C1 segment of cervical spinal cord (tissue), 14 donors: ENCODE data around the gene GTSE1.
"Not testable (repeated sequence)": the region's sequence is repeated elsewhere in the genome, so short reads cannot be mapped to it uniquely, and the experiment has no call there.

Experiments used
- DNase-seq, 14 donors: peaks; one replicate each; lab custom pipeline; 2025; lab: John Stamatoyannopoulos, UW

The GTSE1 gene, protein sequence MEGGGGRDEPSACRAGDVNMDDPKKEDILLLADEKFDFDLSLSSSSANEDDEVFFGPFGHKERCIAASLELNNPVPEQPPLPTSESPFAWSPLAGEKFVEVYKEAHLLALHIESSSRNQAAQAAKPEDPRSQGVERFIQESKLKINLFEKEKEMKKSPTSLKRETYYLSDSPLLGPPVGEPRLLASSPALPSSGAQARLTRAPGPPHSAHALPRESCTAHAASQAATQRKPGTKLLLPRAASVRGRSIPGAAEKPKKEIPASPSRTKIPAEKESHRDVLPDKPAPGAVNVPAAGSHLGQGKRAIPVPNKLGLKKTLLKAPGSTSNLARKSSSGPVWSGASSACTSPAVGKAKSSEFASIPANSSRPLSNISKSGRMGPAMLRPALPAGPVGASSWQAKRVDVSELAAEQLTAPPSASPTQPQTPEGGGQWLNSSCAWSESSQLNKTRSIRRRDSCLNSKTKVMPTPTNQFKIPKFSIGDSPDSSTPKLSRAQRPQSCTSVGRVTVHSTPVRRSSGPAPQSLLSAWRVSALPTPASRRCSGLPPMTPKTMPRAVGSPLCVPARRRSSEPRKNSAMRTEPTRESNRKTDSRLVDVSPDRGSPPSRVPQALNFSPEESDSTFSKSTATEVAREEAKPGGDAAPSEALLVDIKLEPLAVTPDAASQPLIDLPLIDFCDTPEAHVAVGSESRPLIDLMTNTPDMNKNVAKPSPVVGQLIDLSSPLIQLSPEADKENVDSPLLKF

DNA sequence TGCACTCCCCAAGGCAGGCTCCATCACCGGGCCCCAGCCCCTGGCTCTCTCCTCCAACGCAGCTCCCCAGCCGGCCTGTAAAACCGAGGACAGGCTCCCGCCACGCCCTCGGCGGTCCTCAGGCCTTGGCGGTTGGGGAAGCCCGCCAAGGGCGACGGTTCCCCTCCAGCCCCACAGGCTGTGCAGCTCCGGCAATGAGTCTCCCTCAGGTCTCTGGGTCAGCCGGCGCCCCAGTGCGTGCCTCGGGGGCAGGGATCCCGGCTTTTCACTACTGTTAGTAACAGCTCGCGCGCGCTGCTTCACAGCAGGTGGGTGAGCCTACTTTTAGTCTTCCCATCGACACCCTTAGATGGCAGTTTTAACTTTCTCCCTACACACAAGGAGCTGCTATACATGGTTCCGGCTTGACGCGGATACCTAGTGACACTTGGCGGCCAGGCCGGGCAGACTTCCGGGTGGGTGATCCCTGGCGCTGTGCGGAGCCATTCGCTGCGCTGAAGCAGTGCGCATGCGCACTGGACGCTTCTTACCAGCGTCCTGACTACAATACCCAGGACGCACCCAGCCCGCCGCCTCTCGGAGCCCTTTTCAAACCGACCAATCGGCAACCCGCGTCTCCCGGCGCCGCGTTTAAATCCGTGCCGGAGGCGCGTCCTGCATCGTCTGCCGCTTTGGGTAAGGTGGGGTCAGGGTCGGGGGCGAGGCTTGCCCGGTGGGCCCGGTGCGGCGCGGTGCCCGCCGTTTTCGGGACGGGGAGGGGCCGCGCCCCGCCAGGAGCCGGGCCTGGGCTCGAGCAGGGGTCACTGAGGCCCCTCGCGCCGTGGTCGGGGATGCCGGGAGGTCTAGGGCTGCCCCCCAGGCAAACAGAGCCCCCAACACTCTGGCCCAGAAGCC is at the start of gene GTSE1:
Gene GTSE1, plus strand, starts transcription at position 614 of the 894 bp plus-strand sequence. CDS start 531 bp downstream, outside the sequence.
- peak; percentile 74 to 95 (median 92) for DNase-seq

DNA sequence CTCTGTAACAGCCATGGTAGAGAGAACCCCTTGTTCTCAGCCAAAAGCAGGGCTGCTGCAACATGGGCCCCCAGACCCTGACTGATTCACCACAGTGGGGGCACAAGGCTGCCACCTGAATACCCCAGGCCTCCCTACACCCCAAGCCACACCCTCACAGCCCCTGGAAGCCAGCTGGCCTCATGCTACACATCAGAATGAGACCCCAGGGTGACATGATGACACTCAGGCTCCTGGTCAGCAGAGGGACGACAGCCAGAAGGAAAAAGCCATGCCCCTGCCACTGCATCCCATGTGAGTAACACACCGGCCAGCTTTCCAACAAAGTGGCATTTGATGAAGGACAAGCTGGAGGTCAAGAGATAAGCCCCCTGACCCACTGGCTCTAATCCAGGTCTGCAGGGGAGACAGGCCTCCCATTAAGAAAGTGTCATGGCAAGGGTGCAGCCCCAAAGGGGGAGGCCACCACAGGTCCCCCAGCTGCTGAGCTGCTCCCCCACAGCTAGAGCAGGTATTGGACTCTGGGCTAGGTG is 49.2 kb upstream of the GTSE1 start:
- no peak for DNase-seq

DNA sequence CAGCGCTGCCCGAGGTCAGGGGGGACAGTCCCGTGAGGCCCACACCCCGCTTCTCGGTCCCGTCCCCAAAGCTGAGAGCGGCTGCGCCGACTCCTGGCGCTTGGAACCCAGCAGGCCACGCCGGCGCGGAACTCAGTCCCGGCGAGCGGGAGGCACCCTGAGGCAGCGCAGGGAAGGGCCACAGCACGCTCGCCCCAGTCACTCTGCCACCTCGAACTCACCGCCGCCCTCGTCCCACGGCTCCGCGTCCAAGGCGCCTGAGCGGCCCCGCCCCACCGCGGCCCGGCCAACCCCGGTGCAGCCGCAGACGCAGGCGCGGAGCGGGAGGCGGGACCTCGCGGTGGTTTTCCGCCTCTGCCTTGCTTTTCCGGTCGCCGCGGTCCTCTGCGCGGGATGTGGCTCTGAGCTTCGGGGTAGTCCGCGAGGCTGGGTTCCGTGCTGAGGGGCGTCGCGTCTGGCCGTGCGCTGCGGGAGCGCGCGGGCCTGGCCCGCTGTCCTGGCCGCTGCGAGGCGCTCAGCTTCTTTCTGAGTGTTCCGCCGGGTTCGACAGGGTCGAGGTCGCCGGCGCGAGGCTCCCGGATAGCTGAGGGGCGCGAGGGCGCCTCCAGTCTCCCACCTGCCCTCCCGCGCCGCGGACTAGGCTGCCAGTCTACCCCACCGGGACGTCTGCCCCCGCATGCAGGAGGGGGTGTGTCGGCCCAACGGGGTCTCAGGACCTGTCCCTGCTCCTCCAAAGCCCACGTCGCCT is 46.5 kb upstream of the GTSE1 start, which contains the start of gene CDPF1:
Gene CDPF1, minus strand, starts transcription at position 259 of the 748 bp plus-strand sequence. CDS start 2,009 bp downstream, outside the sequence.
- DNase-seq = peak; percentile 54 to 94 (median 84)

DNA sequence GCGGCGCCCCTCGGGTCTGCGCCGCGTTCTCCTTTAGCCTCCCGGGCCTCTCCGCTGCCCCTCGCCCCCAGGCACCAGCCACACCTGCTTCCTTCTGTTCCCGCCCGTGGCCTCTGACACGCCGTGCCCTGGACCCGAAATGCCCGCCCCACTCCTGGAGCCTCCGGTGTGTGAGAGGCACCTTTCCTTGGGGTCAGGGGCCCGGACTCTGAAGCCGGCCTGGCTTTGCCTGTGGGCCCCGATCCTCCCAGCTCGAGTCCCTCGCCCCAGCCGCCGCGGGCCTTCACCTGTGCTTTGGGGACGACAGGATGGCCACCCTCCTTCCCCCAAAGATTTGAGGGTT is 45.9 kb upstream of the GTSE1 start:
- DNase-seq = no peak

DNA sequence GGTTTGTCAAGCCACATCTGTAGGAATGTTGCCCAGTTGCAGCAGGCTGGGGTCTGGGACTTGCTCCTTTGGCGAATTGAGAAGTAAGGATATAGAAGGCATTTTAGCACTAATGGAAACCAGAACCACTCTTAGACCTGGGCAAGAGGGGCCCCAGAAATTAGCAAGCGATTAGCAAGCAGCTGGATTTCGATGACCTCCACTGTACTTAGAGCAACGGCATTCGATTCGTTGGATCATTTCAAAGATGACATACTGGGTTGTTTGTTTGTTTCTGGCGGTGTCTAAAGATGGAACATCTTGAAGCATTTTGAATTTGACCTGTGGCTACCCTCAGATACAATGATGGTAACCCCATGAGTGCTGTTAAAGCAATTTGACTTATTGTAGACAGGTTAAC is 45.4 kb upstream of the GTSE1 start:
- DNase-seq = no peak

DNA sequence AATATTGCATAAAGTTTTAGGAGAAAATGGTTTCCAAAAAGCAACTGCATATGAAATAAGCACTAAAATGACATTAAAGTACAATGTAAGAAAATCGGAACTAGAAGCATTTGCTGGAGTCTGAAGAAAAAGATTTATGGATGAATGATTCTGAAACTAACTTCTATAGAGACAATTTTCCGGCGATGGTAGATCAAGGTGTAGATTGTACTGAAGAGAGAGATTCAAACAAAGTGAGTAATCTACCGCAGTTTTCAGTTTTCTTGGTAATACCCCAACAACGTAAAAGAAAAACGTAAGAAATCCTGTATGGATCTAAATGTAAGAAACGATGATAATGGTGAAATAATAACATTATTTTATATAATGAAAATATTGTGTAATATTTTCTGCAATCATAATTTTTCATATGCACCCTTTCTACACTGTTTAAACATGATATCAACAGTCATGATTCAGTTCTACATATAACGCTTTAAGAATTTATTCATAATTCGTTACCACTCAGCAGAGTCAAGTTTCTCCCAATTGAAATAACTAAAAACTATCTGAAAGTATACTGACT is 44.8 kb upstream of the GTSE1 start:
- DNase-seq = no peak

DNA sequence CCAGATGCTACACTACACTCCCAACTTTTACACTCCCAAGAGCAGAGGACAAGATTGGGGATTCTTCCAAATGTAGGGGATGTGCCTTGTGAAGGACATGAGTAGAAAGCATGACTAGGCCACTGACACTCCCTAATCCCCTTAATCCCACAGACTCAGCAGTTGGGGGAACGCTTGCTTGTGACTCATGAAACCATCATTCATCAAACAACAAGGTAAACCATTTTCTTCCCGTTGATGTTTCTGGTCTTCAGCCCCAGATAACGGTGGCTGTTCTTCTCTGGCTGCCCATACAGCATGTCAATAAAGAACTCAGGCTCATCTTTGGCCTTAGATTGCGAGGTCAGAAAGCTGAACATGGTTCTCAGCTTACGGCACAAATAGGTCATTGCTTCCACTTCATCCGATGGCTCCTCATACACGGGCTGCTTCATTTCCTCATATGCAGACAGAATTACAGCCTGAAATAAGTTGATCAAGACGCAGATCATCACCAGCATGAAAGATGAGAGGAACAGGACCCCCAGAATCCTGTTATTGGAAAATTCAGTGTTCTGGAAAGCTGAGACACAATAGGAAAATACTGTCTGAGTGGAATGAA is 40.2 kb upstream of the GTSE1 start:
- no peak for DNase-seq

DNA sequence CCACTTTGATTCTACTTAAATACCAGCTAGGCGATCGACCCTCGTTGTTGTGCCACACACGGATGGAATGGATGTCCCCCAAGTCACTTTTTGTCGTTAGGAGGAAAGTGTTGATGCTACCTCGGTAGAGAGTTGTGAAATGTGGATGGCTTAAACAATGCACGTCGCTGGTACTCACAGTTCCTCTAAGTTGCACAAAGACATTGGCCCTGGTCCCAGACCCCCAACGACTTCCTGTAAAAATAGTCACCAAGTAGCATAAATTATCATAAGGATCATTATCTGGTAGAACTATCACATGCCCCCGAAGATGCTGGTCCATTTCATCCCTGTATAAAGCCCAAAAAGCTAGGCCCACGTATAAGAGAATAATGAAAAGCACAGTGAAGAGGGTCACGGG is 37.3 kb upstream of the GTSE1 start:
- no peak for DNase-seq

DNA sequence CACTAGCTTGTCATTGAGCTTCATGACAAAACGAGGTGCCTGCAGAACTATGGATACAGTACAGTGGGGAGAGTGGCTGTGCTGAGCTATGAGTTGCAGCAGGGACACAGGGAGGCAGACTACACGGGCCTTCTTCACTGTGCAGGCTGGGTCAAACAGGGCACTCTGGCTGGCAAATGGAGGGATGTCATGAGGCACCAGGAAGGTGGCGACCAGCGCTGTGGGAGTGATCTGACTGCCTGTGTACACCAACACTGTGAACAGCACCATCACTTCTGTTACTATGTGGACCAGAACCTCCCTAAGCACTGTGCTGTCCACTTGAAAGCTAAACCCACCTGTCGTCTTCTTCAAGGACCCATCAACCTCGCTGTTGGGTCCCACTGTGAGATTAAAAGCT is 36.6 kb upstream of the GTSE1 start:
- DNase-seq = no peak

DNA sequence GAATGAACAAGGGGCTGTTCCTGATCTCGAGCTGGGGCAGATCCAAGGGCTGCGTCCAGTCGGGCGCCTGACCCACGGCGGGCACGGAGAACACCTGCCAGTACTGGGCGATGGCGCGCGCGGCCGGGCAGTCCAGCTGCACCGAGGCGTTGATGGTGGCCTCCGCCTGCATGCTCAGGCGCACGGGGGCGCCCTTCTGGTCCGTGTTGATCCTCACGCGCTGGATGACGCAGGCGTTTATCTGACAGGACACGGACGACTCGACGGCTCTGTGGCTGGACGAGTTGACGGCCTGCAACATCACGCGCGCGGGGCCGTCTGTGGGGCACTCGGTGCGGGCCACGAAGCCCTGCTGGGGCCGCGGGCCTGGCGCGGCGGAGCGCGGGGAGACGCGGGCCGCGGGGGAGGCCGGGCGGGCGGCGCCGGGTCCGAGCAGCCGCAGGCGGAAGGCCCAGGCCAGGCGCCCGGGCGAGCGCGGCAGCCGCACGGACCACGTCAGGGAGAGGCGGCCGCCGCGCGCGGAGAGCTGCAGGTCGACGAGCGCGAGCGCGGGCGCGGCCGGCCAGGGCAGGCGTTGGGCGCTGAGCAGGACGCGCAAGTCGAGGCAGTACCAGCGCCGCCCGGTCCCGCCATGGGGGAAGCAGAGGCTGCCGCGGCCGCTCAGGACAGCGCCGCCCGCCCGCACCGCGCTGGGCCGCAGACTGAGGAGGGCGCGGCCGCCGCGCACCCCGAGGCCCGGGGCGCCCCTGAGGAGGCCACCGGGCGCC is 34.0 kb upstream of the GTSE1 start:
- DNase-seq = peak in 2 of 14 donors; percentile 28 to 32

DNA sequence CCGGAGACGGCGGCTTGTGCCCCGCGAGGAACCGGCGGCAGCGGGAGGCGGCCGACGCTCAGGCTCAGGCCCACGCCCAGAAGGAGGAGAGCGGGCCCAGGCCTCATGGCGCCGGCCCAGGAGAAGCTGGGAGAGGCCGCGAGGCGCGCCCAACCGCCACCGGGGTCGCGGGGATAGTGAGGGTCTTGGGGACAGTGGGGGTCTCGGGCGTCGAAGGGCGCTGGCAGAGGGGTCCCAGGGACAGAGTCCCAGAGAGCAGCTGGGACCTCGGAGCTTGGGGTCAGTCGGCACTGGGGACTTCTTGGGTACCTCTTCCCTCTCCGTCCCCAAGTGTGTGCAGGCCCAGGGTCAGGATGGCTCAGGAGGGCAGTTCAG is 33.5 kb upstream of the GTSE1 start, which contains the start of gene PKDREJ:
Gene PKDREJ, minus strand, starts transcription at position 128 of the 375 bp plus-strand sequence. Its CDS starts 21 bp downstream, at position 107.
- DNase-seq = no peak

DNA sequence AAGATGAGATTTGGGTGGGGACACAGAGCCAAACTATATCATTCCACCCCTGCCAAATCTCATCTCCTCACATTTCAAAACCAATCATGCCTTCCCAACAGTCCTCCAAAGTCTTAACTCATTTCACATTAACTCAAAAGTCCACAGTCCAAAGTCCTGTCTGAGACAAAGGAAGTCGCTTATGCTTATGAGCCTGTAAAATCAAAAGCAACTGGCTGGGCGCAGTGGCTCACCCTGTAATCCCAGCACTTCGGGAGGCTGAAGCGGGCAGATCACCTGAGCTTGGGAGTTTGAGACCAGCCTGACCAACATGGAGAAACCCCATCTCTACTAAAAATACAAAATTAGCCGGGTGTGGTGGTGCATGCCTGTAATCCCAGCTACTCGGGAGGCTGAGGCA is 32.1 kb upstream of the GTSE1 start:
- not testable (repeated sequence) for DNase-seq

DNA sequence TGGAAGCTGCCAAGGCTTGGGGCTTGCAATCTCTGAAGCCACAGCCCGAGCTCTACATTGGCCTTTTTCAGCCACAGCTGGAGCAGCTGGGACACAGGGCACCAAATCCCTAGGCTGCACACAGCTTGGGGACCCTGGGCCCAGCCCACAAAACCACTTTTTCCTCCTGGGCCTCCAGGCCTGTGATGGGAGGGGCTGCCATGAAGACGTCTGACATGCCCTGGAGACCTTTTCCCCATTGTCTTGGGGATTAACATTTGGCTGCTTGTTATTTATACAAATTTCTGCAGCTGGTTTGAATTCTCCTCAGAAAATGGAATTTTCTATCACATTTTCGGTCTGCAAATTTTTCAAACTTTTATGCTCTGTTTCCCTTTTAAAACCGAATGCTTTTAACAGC is 31.0 kb upstream of the GTSE1 start:
- DNase-seq = not testable (repeated sequence)

DNA sequence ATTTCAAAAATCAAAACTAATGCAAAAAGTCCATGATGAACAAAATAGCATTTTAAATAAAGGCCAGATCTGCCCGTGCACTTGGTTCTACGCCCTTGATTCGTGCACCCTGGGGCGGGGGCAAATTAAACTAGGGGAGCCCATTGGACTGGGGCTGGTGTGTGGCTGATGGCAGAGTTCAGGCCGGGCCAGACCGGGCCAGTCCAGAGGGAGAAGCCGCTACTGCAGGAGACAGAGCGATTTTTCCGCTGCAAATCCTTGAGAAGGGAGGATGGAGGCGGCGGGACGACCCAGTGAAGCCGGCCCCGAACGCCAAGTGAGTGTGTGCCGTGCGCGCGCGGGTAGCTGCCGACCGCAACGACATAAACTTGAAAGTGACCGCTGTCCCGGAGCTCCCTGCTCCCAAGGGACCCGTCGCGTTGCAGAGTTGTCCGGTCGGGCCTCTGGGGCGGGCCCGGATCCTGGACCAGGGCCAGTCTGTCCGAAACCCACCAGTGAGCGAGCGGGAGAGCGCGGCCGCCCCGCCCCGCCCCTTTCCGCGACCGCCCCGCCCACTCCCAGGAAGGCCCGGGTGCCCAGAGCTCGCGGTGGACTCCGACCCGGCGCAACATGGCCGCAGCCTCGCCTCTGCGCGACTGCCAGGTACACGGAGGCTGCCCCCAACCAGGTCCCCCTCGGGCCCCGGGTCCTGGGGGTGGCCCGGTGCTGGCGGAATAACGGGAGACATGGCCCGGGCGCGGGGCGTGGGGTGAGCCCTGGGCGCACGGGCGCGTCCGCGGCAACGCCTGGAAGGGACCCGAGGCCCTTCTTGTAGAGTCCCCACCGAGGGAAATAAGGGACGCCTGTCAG is 29.0 kb upstream of the GTSE1 start, which contains the start of gene TTC38:
Gene TTC38, plus strand, starts transcription at position 578 of the 849 bp plus-strand sequence. Its CDS starts 32 bp downstream, at position 610.
- peak in 13 of 14 donors; percentile 46 to 88 (median 76) for DNase-seq

DNA sequence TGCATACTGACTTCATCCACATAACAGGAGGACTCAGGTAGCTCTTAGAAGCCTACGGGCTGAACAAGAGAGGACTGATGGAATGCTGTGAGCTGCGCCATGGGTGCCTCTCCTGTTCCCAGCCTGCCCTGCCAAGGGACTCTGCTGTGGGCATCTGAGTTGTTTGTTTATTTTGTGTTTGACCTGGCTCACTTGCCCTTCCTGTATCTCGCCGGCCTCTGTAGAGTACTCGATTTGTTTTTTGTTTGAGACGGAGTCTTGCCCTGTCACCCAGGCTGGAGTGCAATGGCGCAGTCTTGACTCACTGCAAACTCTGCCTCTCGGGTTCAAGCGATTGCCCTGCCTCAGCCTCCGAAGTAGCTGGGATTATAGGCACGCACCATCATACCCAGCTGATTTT is 27.1 kb upstream of the GTSE1 start:
- no peak for DNase-seq

DNA sequence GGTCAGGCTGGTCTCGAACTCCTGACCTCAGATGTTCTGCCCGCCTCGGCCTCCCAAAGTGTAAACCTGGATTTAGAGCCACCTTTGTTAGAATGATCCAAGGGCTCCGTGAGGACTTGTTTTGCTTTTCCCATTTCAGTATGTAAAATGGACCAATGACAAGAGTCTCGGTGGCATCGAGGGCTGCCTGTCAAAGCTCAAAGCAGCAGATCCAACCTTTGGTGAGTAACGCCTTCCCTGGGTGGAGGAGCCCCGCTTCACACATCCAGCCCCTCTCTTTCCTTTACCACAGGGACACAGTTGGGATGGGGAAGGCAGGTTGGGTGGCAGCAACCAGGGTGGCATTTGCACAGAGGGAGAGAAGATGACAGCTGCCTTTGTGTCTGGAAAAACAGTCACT is 24.5 kb upstream of the GTSE1 start:
- DNase-seq = no peak

DNA sequence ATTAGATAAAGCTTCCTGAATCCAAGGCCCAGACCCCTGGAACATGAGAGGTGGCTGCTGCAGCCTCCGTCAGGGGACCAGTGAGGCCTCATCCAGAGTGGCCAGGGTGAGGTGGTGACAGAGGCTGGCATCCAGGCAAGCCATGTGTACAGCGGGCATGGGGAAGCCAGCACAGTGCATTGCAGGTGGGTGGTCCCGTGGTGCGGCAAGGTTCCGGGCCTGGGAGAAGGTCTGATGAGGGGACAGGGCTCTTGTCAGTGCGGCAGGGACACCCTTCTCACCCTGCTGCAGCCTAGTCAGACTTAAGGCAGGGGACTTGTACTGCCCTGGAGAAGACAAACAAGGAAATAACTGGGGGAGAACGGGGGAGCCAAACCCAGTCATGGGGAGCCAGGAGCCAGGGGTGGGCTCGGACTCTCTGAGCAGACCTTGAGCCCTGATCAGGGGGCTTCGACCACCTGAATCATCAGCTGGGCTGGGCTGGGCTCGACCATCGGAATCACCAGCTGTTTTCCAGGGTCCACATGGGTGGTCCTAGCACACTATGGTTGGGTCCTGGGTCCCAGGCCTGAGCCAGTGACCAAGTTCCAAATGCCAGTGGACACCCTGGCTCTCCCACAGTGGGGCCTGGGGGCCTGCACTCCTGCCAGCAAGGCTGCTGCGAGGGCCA is 23.8 kb upstream of the GTSE1 start:
- no peak for DNase-seq
